NT2/D1 (cell line): ENCODE data around the gene ATP1B1.

Source experiments
- DNase-seq: peaks from one replicate; pipeline ENCODE4 v3.0.0-alpha.2; 2011; ENCODE audit warnings: low read depth, low spot score
- H3K27me3 ChIP-seq: 2 replicates; pipeline ENCODE4 v1.6.0; 2011; ENCODE audit warnings: mild to moderate bottlenecking; ENCODE audit not compliant: insufficient read length, insufficient read depth
- H3K36me3 ChIP-seq: 2 replicates; pipeline ENCODE4 v1.6.1; 2011; ENCODE audit warnings: mild to moderate bottlenecking, low read length, mixed read lengths; ENCODE audit not compliant: insufficient read depth, insufficient read length
- H3K4me1 ChIP-seq: 2 replicates; pipeline ENCODE4 v1.5.1; 2011; ENCODE audit not compliant: insufficient read depth, insufficient read length
- H3K4me3 ChIP-seq: 2 replicates; pipeline ENCODE4 v1.5.1; 2011; ENCODE audit warnings: low read depth; ENCODE audit not compliant: insufficient read length
- H3K9ac ChIP-seq: 2 replicates; pipeline ENCODE4 v1.6.0; 2011; ENCODE audit warnings: low read depth; ENCODE audit not compliant: insufficient read length
- H3K9me3 ChIP-seq: 2 replicates; pipeline ENCODE4 v1.5.1; 2011; ENCODE audit warnings: mild to moderate bottlenecking, low read length; ENCODE audit not compliant: insufficient read depth
- SUZ12 ChIP-seq: IDR thresholded peaks from 2 replicates; pipeline ENCODE4 v1.6.1; 2011; ENCODE audit not compliant: insufficient read length, insufficient read depth; ENCODE audit errors: extremely low read depth
- YY1 ChIP-seq: IDR thresholded peaks from 2 replicates; pipeline ENCODE4 v1.6.1; 2011; ENCODE audit not compliant: insufficient read length, insufficient read depth
- ZNF274 ChIP-seq: IDR thresholded peaks from 2 replicates; pipeline ENCODE4 v1.6.1; 2011; ENCODE audit warnings: mild to moderate bottlenecking, low read depth, low read length

ATP1B1 gene

DNA sequence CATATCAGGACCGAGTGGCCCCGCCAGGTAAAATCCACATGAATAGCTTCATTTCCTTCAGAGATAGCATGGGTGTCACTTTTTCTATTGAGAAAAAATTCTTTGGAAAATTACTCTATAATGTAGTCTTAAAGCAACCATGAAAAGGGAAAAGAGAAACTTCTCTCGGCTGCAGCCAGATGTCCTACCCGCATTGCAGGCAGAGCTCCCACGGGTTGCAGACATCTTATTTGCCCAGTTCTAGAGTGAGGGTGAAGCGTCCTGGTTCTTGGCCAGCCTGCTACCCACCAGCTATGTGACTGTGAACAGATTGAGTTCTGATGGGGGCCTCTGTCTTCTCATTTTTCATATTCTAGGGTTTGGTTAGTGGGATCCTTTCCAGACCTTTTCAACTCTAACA lies 5.0 kb downstream of the ATP1B1 start:
- no peak for DNase-seq
- H3K4me1 ChIP-seq = peaks cover 6% of the 10 kb centered on the region
- TF ChIP-seq YY1 = no peak
- no peak for TF ChIP-seq ZNF274
- no peak for TF ChIP-seq SUZ12
- H3K36me3 ChIP-seq = peaks cover 41% of the 10 kb centered on the region
- H3K27me3 ChIP-seq = peaks cover 3% of the 10 kb centered on the region
- H3K9ac ChIP-seq = no peak overlapping the region
- no peak overlapping the region for H3K4me3 ChIP-seq
- peaks cover 5% of the 10 kb centered on the region; the same call in 1 of the 2 replicates for H3K9me3 ChIP-seq

DNA sequence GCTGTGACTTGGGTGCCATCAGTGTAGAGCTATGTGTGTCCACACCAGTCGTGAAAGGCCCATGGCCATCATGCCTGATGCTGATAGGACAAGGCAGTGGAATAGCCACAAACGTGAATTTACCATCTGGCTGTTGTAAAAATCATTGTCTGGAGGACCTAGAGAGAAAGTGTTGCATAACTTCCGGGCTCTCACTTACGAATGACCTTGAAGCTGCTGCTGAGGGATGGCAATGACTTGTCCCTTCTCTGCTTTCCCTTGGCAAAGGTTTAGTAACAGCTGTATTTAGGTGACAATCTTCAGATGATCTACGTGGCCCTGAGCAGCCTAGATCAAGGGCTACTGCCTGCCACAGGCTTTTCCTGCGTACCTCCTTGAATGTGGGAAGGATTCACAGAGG lies 5.8 kb downstream of the ATP1B1 start:
- Histone ChIP-seq H3K4me3 (no peak overlapping the region), H3K9ac (no peak overlapping the region), H3K9me3 (peaks cover 5% of the 10 kb centered on the region; the same call in 1 of the 2 replicates), H3K36me3 (peaks cover 48% of the 10 kb centered on the region), H3K27me3 (peaks cover 2% of the 10 kb centered on the region), H3K4me1 (peaks cover 6% of the 10 kb centered on the region)
- DNase-seq = no peak
- TF ChIP-seq ZNF274 = no peak
- TF ChIP-seq SUZ12 = no peak
- no peak for TF ChIP-seq YY1

DNA sequence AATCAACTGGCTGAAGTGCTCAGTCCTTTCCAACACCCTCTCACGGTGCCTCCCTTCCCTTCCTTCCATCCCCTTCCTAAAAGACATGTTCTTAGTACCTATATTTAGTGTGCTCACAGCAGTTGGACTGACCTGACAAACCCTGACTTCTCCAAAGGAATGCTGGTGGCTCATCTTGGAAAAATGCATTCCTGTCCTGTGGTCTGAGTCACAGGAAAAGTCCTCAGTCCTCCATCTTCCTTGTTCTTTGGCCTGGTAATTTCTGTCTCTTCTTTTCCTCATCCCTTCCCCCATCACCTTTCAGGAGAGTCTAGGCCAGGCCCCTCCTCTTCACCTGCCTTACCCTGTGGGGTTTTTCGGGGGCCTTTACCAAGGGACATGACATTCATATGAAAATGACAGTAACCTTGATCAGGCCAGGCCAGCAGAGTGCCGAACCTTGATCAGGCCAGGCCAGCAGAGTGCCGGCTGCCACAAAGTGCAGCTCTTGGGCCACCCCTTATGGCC lies 7.2 kb downstream of the ATP1B1 start:
- H3K36me3 ChIP-seq = peaks cover 56% of the 10 kb centered on the region
- peak; percentile 47 for DNase-seq
- peak overlapping the region; percentile 23 for H3K9ac ChIP-seq
- no peak for TF ChIP-seq YY1
- TF ChIP-seq SUZ12 = no peak
- no peak for TF ChIP-seq ZNF274
- H3K9me3 ChIP-seq = peaks cover 5% of the 10 kb centered on the region; the same call in 1 of the 2 replicates
- peak overlapping the region; percentile 12 for H3K4me3 ChIP-seq
- peaks cover 6% of the 10 kb centered on the region for H3K4me1 ChIP-seq
- H3K27me3 ChIP-seq = no peaks in the 10 kb centered on the region

DNA sequence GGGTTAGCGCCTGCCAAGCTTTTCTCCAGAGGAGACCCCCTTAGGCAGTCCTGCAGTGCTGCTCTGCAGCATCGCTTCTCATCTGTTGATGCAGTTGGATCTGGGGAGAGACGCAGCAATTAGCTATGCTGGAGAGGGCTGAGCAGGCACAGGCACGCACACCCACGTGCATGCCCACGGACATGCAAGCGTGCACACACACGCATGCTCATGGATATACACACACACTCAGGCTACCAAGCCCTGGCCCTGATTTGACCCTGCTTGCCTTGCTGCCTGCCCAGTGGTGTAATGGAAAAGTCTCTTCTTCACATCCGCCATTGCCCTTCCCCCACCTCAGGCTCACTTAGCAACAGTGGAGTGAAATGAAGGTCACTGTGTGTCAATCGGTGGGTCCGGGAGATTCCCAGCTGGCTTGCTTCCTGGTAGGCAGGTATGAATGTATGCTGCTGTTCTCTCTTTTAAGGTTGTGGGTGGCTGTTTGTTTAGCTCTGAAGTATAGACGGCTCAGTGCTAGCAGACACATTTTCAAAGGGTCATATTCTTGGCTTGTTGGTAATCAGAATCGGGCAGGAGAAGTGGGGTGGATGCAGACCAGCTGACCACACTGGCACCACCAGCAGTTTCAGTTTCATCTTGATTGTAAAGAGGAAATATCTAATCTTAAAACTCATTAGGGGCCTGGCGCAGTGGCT lies 9.5 kb downstream of the ATP1B1 start:
- H3K9ac ChIP-seq = no peak overlapping the region
- no peak for DNase-seq

DNA sequence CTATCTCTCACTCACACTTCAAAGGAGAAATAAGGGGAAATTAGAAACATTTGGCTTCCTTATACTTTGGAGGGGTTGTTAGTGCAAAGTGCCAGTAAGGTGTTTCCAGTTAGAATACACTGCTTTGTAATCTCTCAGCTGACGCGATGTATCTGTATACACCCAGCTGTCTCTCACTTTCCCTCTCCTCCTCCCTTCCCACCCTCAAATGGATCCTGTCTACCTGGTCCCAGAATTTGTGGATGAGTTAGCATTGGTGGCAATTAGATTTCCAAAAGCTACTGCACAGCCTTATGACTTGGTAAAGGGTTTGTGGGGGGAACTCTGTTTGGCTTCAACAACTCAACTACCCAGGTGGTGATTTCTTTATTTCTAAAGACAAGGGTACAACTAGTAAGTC lies 10.5 kb downstream of the ATP1B1 start:
- H3K4me3 ChIP-seq = no peak overlapping the region
- peaks cover 5% of the 10 kb centered on the region; the same call in 1 of the 2 replicates for H3K9me3 ChIP-seq
- H3K4me1 ChIP-seq = peaks cover 6% of the 10 kb centered on the region
- H3K36me3 ChIP-seq = peaks cover 62% of the 10 kb centered on the region
- H3K9ac ChIP-seq = no peak overlapping the region
- TF ChIP-seq ZNF274 (no peak), SUZ12 (no peak), YY1 (no peak)
- no peak for DNase-seq
- no peaks in the 10 kb centered on the region for H3K27me3 ChIP-seq

More for the DNA sequence above, 9.5 kb downstream of the ATP1B1 start:
- Histone ChIP-seq H3K36me3 (peaks cover 63% of the 10 kb centered on the region), H3K27me3 (no peaks in the 10 kb centered on the region), H3K4me1 (peaks cover 6% of the 10 kb centered on the region), H3K9me3 (peaks cover 5% of the 10 kb centered on the region; the same call in 1 of the 2 replicates), H3K4me3 (no peak overlapping the region)
- TF ChIP-seq YY1 (no peak), ZNF274 (no peak), SUZ12 (no peak)

DNA sequence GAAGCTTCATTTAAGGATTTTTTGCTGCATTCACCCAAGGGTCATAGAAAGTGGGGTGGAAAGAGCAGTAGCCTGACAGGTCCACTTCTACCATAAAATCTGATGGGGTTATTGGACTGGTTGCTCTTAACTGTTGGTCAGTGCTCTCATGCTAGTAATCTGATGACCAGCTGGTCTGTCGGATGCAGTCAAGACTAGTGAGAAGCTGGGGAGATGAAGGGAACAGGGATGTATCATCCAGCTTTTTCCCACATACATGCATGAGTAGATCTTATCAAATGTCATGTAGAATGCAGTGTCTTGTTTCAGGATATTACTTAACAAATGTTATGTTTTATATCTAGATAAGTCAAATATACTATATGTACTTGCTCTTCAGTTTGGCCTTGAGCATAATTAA lies 11.1 kb downstream of the ATP1B1 start:
- DNase-seq = no peak
- no peak for TF ChIP-seq ZNF274
- TF ChIP-seq YY1 = no peak
- no peak for TF ChIP-seq SUZ12
- peaks cover 59% of the 10 kb centered on the region for H3K36me3 ChIP-seq
- H3K4me1 ChIP-seq = peaks cover 6% of the 10 kb centered on the region
- H3K27me3 ChIP-seq = no peaks in the 10 kb centered on the region
- H3K9ac ChIP-seq = no peak overlapping the region
- peaks cover 5% of the 10 kb centered on the region; the same call in 1 of the 2 replicates for H3K9me3 ChIP-seq
- no peak overlapping the region for H3K4me3 ChIP-seq

DNA sequence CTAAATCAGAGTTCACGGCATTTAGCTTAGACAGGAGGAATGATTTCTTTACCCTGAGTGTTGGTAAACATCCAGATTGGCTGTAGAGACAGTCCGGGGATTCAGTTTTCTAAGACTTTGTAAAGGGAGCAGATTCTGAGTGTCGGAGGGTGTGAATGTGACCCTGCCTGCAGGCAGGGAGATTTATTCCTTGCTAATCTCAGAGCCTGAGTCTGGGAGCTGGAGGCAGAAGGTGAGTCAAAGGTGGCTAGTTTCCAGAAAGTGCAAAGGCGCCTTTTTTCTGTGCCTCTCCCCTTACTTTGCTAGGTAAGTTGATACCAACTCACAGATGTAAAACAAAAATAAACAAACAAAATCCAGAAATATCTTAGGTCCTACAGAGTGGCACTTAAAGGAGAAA lies 11.7 kb downstream of the ATP1B1 start:
- no peaks in the 10 kb centered on the region for H3K27me3 ChIP-seq
- peaks cover 5% of the 10 kb centered on the region; the same call in 1 of the 2 replicates for H3K9me3 ChIP-seq
- peaks cover 61% of the 10 kb centered on the region for H3K36me3 ChIP-seq
- H3K4me1 ChIP-seq = peaks cover 6% of the 10 kb centered on the region
- H3K4me3 ChIP-seq = no peak overlapping the region
- DNase-seq = no peak
- no peak overlapping the region for H3K9ac ChIP-seq
- no peak for TF ChIP-seq ZNF274
- no peak for TF ChIP-seq SUZ12
- TF ChIP-seq YY1 = no peak
